GM21528 (cell line): ENCODE measurements around the gene RXRA.

Source experiments
- ATAC-seq: cut with Tn5 transposase; IDR thresholded peaks from one replicate; pipeline ENCODE4 v1.9.1; 2021; ENCODE audit warnings: mild to moderate bottlenecking, moderate library complexity; ENCODE audit not compliant: unreplicated experiment, low FRiP score

Gene RXRA

DNA sequence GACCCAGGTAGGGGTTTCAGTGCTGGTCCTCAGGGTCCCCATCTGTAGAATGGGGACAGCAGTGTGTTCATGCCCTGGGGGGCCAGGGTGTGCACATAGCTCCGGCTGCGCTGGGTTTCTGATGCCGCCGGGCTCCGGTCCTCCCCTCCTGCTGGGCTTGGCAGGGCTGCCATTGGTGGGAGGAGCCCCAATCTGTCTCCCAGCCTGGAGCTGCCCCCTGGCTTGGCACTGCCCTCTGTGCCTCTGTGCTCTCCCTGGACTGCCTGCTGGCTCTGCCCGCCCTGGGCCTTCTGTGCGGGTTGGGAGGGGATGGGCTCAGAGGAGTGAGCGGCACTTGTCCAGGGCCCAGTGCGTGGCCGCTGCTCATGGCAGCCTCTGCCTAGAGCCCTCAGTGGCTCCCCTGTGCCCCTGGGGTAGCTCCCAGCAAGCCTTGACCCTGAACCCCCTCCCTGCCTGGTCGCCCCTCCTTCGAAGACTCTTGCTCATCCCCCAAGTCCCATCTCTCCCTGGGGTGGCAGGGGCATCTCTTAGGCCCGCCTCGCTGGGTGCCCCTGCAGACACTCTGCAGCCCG is 35.7 kb downstream of the RXRA start:
- no peak for ATAC-seq

DNA sequence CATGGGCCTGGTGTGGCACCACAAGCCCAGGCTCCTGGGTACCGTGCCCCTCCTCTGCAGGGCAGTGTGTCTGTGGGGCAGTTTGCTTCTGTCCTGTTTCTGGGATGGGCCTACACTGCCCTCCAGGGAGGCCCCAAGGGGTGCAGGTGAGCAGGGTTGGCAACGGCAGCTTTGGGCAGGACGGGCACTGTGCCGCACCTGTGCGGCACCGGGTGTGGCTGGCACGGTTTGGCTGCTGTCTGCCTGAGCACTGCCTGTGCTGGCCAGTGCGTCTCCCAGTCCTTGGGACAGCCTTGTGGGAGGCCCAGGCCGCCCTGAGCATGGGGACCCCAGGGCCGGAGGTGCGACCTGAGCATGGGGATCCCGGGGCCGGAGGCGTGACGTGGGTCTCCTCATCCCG is 37.2 kb downstream of the RXRA start:
- ATAC-seq = no peak

DNA sequence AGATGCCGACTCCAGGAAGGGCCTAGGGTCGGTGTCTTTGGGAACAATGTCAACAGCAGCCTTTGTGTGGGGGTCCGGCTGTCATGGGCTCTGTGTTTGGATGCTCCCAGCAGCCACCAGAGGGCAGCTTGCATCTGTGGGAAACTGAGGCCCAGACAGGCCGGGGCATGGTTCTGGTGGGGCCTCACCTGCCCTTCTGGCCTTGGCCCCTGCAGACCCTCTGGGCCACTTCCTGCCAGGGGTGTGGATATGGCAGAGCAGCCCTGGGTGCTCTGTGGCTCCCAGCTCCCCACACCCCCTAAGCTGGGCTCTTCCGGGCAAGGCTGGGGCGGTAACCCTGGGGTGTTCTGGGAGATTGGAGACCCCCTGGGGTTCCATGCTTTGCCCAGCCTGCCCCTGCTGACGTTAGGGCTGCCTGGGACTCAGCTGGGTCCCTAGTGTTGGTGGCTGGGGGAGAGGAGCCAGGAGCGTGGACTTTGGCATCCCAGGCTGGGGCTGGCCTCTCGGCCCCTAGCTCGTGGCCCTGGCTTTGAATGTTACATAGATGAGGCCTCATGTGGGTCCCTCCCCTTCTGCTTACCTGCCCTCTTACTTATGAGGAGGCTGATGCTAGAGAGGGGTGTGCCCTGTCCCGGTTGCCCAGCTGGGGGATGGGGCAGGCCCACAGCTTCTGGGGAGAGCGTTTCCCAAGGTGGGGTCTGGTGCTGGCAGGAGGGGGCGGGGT is 38.3 kb downstream of the RXRA start:
- ATAC-seq = no peak

DNA sequence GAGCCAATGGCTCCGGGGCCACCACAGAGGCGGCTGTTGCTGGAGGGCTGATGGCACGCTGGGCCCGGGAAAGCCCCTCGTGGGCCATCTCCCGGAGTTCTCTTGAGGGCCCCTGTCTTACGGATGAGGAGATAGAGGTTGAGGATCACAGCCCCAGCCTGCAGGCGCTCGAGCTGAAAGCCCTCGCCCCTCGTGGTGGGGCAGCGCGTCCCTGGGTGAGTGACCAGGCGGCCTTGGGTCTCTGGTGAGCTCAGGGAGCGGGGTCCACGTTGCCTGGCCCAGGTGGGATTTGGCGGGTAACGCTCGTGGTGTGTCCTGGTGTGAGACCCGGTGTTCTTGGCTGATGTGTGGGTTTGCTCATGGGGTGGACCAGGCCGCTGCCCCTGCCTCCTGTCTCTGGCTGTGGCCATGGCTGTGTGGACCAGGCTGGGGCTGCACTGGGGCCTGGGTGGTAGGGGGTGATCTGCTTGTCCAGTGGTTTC is 38.9 kb downstream of the RXRA start:
- ATAC-seq = no peak

DNA sequence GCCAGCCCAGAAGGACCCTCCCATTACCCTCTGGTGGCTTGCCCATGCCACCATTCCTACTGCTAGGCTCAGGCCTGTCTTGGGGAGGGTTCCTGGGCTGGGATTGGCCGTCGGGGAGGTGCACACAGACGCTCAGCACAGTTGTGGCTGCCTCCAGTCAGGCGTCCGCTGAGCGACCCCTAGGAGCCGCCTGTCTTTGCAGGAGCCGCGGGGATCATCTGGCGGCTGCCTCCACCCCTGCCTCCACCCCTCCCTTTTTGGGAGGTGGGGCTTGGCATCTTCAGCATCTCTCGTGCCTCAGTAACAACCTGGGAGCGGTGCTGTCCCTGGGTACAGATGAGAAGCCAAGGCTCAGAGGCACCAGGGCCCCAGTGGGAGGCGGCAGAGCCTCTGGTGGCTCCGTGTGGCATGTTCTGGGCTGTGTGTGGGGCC is 39.6 kb downstream of the RXRA start:
- no peak for ATAC-seq

DNA sequence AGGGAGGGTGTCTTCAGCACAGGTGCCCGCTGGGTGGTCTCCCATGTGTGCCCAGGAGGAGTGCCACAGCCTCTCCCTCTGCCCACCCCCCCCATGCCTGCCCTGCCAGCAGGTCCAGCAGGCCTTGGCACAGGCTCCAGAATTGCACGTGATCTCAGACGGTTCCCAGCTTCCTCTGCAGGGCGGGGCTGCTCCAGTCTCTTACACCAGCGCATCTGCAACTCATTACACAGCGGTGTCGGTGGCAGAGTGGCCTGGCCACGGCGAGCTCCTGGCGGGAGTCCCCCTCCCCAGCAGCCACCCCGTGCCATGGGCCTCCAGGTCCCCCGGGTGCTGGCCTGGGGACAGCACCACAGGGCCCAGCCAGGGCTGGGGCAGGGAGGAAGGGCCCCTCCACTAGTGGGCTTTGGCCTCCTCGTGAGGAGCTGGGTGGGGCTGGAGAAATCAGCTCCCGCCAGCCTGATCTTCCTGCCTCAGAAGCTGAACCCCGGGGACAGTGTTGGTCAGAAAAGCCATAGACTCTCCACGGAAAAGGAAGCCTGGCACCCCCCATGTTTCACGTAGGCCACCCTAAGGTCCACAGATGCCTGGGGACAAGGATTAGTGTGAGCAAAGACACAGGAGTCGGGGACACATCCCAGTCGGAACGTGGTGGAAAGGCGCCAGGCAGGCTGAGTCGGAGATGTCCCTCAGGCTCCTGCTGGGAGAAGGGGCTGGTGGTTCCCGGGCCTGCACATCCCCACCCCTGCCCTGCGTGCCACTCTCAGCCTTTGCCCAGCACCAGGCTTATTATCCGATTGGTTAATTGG is 40.2 kb downstream of the RXRA start:
- no peak for ATAC-seq

DNA sequence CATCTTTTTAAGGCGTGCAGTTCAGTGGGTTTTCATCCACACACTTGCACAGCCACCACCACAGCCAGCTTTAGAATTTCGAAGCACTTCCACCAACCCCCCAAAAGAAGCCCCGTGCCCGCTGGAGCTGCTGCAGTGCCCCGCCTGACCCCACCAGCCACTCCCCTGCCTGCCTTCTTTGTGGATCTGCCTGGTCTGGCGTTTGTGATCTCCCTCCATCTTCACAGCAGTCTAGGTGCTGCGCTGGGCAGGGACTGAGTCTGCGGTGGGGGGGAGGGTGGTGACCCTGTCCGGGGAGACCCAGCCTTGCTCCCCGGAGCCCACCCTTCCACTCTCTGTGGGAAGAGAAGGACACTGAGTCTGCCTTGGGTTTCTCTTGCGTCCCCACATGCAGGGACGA is 40.8 kb downstream of the RXRA start:
- ATAC-seq = no peak

DNA sequence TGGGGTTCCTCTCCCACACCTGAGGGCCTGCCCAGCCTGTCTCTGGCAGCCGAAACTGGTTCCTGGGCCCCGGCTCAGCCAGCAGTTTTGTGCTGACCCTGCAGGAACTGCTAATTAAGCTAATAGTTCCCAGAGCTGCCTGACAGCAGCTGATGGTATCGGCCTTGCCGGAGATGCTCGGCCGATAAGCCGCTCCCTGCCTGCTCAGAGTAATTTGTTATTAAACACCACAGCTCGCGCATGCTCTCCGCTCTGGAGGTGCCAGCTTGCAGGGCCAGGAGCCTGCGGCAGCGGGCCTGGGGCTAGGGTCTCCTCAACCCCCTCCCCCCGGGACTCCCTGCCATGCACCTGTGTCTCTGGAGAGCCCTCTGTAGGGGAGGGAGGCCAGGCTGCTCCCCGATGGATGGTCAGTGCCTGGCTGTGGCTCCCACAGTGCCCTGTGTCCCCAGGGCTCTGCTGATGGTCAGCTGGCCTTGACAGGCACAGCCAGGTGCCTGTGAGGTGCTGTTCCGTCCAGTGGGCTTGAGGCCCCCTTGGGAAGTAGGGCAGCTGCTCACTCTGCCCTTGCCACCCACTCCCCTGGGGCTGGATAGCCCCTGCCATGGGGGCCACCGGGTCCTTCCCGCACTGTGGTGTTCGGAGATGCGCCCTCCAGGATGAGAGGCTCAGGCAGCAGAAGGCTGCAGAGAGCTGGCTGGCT is 41.7 kb downstream of the RXRA start:
- no peak for ATAC-seq

DNA sequence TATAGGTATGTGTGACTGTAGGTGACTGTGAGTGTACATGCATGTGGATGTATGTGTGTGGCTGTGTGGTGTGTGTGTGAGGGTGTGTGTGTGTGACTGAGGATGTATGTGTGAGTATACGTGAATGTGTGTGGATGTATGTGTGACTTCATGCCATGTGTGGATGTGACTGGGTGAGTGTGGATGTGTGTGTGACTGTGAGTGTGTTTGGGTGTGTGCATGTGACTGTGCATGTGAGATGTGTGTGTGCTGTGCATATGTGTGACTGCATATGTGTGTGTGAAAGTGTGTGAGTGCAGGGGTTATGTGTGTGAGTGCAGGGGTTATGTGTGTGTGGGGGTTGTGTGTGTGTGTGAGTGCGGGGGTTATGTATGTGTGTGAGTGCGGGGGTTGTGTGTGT is 42.3 kb downstream of the RXRA start:
- ATAC-seq = no peak

DNA sequence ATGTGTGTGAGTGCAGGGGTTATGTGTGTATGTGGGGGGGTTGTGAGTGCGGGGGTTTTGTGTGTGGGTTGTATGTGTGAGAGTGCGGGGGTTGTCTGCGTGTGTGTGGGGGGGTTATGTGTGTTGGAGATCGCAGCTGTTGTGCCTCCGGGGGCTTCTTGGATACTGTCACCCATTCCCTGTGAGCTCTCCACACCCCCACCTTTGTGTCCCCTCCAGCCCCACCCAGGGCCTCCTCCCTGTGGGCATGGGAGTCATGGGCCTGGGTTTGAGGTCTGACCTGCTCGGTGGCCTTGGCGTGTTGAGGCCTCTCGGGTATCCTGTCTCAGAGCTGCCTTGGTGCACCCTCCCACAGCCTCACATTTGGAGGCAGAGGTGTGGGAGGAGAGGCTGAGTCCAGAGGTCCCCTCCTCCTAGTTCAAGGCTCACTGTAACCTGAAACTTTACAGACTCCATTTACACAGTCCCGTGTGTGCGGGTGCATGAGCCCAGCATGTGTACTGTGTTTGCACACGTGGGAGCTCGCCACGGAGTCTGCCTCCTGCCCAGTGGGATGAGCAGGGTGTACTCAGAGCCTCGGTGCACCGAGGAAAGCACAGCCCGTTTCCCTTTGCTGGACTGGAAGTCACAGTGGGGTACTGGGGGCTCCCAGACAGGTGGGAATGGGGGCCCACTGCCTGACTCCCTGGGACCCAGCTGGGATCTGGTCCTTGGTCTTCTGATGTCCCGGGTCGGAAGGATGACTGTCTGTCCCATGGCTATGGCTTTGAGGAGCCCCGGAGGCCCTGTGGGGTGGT is 43.4 kb downstream of the RXRA start:
- no peak for ATAC-seq

DNA sequence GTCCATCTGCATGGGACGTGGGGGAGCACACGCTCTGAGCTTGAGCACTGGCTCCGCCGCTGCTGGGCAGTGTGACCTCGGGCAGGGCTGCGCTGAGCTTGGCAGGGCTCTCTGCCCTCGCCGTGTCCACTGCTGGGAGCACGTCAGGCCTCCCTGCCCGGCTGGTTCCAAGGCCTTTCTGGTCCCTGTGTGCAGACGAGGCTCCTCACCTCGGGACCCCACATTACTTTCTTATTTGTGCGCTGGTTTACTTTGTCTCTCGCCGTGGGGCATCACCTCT is 43.9 kb downstream of the RXRA start:
- ATAC-seq = no peak

DNA sequence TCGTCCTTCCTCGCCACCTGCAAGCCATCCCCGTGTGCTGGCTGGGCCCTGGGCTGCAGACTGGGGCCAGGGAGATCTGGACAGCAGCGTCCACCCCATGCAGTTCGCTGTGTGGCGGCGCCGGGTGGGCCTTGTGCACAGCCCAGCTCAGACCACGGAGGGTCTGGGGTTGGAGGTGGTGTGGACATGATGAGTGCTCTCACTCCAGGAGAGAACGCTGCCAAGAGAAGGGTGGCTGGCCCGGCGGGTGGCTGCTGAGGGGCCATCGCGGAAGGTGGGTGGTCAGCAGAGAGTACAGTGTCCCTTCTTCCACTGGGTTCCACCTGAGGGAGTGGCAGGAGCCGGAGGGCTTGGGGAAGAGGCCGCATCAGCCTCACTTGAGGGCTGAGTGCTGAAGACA is 44.4 kb downstream of the RXRA start:
- no peak for ATAC-seq

DNA sequence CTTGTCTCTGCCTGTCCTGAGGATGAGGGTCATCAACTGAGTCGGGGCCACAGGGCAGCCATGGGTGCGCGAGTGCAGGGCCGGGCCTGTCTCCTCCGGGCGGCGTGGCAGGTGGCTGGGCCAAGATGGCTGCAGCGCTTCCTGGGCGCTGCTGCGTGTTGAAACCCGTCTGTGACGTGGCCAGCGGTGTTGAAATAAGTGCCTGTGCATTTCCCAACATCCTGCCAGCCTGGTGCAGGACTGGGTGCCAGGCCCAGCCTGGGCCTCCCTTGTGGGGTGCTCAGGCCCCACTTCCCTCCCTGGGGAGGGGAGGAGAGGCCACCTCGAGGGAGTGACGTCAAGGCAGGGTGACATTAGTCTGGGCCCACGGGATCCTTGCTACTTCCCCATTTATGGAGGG is 45.5 kb downstream of the RXRA start:
- no peak for ATAC-seq

DNA sequence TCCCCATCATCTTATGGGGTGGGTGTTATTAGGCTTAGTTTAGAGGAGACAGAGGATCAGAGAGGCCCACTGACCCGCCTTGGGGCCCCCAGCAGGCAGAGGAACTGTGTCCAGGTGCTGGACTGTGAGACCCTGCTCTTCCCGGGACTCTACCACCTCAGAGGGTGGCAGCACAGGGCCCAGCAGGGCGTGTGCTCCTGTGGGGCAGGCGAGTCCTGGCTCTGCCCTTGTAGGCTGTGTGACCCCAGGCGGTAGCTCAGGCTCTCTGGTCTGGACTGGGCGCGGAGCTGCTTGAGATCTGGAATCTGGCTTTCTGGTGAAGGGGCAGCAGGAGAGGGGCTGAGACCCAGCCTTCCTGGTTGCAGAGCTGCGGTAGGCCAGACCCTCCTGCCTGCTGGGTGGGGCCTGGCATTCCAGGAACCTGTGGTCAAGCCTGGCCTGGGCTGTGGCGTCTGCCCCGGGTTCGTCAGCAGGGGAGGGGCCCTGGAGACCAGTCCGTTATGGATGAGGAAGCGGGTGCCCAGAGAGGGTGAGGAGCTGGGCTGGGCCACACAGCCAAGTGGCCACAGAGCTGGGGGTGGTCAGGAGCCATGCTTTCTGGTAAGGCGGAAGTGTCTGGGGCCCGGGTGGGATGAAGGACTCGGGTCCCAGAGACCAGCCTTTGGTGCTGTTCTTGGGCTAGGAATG is 46.5 kb downstream of the RXRA start:
- no peak for ATAC-seq

DNA sequence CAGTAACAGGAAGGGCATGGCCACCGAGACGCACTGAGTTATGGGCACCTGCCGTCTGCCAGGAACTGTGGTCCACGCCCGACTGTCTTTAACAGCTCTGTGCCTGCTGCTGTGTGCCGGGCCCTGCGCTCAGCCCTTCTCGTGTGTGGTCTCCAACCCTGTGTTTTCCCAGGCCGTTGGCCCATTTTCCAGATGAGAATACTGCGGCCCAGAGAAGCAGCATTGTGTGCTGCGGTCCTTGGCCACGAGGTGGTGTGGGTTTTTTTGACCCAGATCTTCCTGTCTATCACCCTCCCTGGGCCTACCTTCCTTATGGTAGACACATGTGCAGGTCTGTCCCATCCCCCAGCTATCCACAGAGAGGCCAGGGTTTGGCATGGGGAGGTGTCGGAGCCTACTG is 47.0 kb downstream of the RXRA start:
- no peak for ATAC-seq

DNA sequence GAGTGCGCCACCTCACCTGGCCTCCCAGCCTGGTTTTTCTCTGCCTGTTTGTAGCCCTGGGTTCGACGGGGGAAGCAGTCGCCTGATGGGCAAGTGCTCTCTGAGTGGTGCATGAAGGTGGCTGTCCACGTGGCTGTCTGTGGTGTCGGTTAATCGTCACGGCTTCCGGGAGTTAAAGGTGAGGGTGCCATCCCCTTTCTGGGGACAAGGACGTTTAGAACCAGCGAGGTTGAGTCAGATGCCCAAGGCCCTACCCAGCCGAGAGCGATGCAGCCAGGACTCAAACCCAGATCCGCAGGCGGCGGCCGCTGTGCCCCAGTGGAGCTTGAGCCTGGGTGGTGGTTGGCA is 47.7 kb downstream of the RXRA start:
- no peak for ATAC-seq

DNA sequence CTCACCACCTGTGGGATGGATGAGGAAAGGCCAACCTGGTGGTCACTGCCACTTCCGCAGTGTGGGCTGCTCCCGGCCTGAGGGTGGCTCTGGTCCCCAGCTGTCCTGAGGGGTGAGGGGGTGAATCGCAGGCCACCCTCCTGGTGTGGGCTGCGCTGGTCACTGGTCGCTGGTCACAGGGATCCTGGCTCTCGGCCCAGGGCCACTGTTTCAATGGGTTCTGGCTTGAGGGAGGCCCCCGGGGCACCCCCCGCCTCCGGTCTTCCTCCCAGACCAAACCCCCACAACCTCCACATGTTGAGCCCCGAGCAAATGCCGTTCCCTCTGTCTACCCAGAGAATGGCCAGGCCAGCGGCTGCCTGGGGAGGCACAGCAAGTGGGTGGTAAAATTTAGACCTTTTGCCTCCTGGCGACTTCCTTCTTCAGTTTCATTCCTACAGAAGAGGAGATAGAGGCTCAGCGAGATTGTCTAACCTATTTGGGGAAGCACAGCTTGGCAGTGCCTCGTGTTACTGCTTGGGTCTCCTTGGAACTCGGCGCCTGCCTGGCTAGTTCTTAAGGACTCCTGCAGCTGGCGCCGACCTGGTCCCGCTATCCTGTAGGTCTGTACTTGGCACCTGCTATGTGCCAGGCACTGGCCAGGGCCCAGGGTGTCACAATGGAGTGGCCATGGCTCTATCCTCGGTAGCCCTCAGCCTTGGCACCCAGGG is 48.2 kb downstream of the RXRA start:
- no peak for ATAC-seq

DNA sequence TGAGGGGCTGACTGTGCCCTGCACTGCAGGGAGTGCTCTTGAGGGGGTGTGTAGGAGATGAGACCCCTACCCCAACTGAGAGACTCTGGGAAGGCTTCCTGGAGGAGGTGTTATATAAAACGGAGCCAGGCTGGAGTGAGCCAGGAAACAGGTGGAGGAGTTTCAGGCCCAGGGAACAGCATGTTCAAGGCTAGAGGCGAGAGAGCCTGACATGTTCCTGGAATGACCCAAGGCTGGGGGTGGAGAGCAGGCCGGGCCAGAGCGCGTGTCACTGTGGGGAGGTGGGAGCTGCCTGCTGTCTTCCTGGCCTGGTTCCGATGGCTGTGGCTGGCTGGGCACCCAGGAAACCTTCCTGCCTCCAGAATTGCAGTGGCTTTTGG is 48.7 kb downstream of the RXRA start:
- no peak for ATAC-seq
